ENCODE data around the gene MCM7. TPM values are rescaled to one million over a fixed set of nuclear protein-coding genes. Genes with fewer than 3 reads are reported as not detected.

The MCM7 gene
- total and polyA plus RNA-seq, 3 experiments from 2014 or later: 28.9 to 452 (median 440) TPM

- H3K9me3 ChIP-seq (ENCODE audit: low read length): no peaks in the 10 kb centered on the region
- Mint-ChIP-seq H3K36me3 (peaks cover 7 to 76% (median 19%) of the 10 kb centered on the region in 3 donors), H3K4me1 (peaks cover 39 to 55% (median 45%) of the 10 kb centered on the region in 3 donors), H3K9me3 (no peaks in the 10 kb centered on the region), H3K27ac (peak overlapping the region; percentile 94 to 100 (median 96)), H3K4me3 (peak overlapping the region; percentile 90 to 97 (median 94)), H3K27me3 (peaks cover 0 to 9% of the 10 kb centered on the region in 2 donors)
- CTCF ChIA-PET: interaction anchor here (0.9 to 3.8 kb wide), 10 partner anchors 8 to 182 kb away, joined by 3 to 19 read pairs (median 4); partner anchors contain the start of genes MBLAC1 and ZNF3
- POLR2A ChIA-PET: interaction anchor here (0.5 to 3.5 kb wide), 15 partner anchors 10 to 1117 kb away, joined by 3 to 50 read pairs (median 7); partner anchors contain the start of genes COPS6, MBLAC1, PLOD3 and TRIM4
- H3K4me3 ChIP-seq (ENCODE audit: low read length): peak overlapping the region; percentile 96
- H3K27me3 ChIP-seq (ENCODE audit: insufficient read depth, low read length, poor library complexity, severe bottlenecking): no peaks in the 10 kb centered on the region
- peak overlapping the region; percentile 85 for H3K27ac ChIP-seq (ENCODE audit: low read depth, low read length)
- H3K4me1 ChIP-seq (ENCODE audit: insufficient read depth, low read length): peaks cover 21% of the 10 kb centered on the region
- DNase-seq: peak; percentile 83 to 94 (median 90)
- H3K36me3 ChIP-seq (ENCODE audit: insufficient read depth, low read length): peaks cover 36% of the 10 kb centered on the region
These were observed 679 bp downstream of the MCM7 start for GRCh38 chr7:100100420-100101015.

GRCh38 chr7:100099452-100099851 is 1.7 kb downstream of the MCM7 start:
- no peak for DNase-seq
- Histone ChIP-seq H3K9me3 (ENCODE audit: low read length) (no peaks in the 10 kb centered on the region), H3K36me3 (ENCODE audit: insufficient read depth, low read length) (peaks cover 46% of the 10 kb centered on the region), H3K27ac (ENCODE audit: low read depth, low read length) (peak overlapping the region; percentile 1), H3K4me1 (ENCODE audit: insufficient read depth, low read length) (peaks cover 21% of the 10 kb centered on the region), H3K27me3 (ENCODE audit: insufficient read depth, low read length, poor library complexity, severe bottlenecking) (no peaks in the 10 kb centered on the region), H3K4me3 (ENCODE audit: low read length) (peak overlapping the region; percentile 96)
- ChIA-PET POLR2A (interaction anchor here (3.5 kb wide), 1 partner anchor 11 kb away, joined by 17 read pairs; the partner anchor contains the start of gene COPS6), CTCF (interaction anchor here (0.7 to 3.8 kb wide), 6 partner anchors 16 to 187 kb away, joined by 3 to 19 read pairs (median 10); partner anchors contain the start of genes MBLAC1 and ZNF3)
- Mint-ChIP-seq H3K27me3 (peaks cover 0 to 9% of the 10 kb centered on the region in 2 donors), H3K9me3 (no peaks in the 10 kb centered on the region), H3K4me1 (peaks cover 39 to 55% (median 45%) of the 10 kb centered on the region in 3 donors), H3K36me3 (peaks cover 7 to 77% (median 21%) of the 10 kb centered on the region in 3 donors), H3K4me3 (peak overlapping the region; percentile 90 to 97 (median 94)), H3K27ac (peak overlapping the region in 7 of 8 donors; percentile 94 to 99 (median 96))

- H3K27ac ChIP-seq (ENCODE audit: low read depth, low read length): peak overlapping the region; percentile 1
- no peaks in the 10 kb centered on the region for H3K27me3 ChIP-seq (ENCODE audit: insufficient read depth, low read length, poor library complexity, severe bottlenecking)
- H3K27me3 Mint-ChIP-seq: peaks cover 0 to 9% of the 10 kb centered on the region in 2 donors
- no peaks in the 10 kb centered on the region for H3K9me3 Mint-ChIP-seq
- no peaks in the 10 kb centered on the region for H3K9me3 ChIP-seq (ENCODE audit: low read length)
- DNase-seq: no peak
- H3K36me3 Mint-ChIP-seq: peaks cover 7 to 79% (median 21%) of the 10 kb centered on the region in 3 donors
- peaks cover 51% of the 10 kb centered on the region for H3K36me3 ChIP-seq (ENCODE audit: insufficient read depth, low read length)
- ChIA-PET POLR2A (no interaction called here), CTCF (interaction anchor here (0.7 to 3.8 kb wide), 3 partner anchors 16 to 187 kb away, joined by 3 to 19 read pairs (median 17); partner anchors contain the start of genes MBLAC1 and ZNF3)
- H3K4me3 Mint-ChIP-seq: peak overlapping the region; percentile 60 to 97 (median 81)
- H3K4me3 ChIP-seq (ENCODE audit: low read length): no peak overlapping the region
- H3K4me1 Mint-ChIP-seq: peaks cover 38 to 55% (median 43%) of the 10 kb centered on the region in 3 donors
- H3K27ac Mint-ChIP-seq: peak overlapping the region; percentile 47 to 99 (median 96)
- H3K4me1 ChIP-seq (ENCODE audit: insufficient read depth, low read length): peaks cover 21% of the 10 kb centered on the region
These were observed 2.3 kb downstream of the MCM7 start for GRCh38 chr7:100098913-100099312.

- ChIA-PET CTCF (interaction anchor here (1.1 kb wide), 1 partner anchor 13 kb away, joined by 4 read pairs; no protein-coding TSS in a partner anchor), POLR2A (no interaction called here)
- H3K4me1 ChIP-seq (ENCODE audit: insufficient read depth, low read length): peaks cover 15% of the 10 kb centered on the region
- Mint-ChIP-seq H3K4me3 (peak overlapping the region in 1 of 7 donors; percentile 37), H3K27ac (peak overlapping the region in 2 of 8 donors; percentile 33 to 72), H3K4me1 (peaks cover 27 to 44% (median 38%) of the 10 kb centered on the region in 3 donors), H3K9me3 (no peaks in the 10 kb centered on the region), H3K36me3 (peaks cover 16 to 98% (median 31%) of the 10 kb centered on the region in 3 donors), H3K27me3 (peaks cover 0 to 5% of the 10 kb centered on the region in 2 donors)
- H3K27ac ChIP-seq (ENCODE audit: low read depth, low read length): no peak overlapping the region
- H3K27me3 ChIP-seq (ENCODE audit: insufficient read depth, low read length, poor library complexity, severe bottlenecking): no peaks in the 10 kb centered on the region
- DNase-seq: no peak
- H3K9me3 ChIP-seq (ENCODE audit: low read length): no peaks in the 10 kb centered on the region
- H3K36me3 ChIP-seq (ENCODE audit: insufficient read depth, low read length): peaks cover 80% of the 10 kb centered on the region
- no peak overlapping the region for H3K4me3 ChIP-seq (ENCODE audit: low read length)
These were observed 5.5 kb downstream of the MCM7 start for GRCh38 chr7:100095704-100096103.

GRCh38 chr7:100095289-100095688 is 5.9 kb downstream of the MCM7 start:
- CTCF ChIA-PET: interaction anchor here (0.8 to 1.1 kb wide), 2 partner anchors 13 to 33 kb away, joined by 3 to 4 read pairs; no protein-coding TSS in a partner anchor
- Histone ChIP-seq H3K27me3 (ENCODE audit: insufficient read depth, low read length, poor library complexity, severe bottlenecking) (no peaks in the 10 kb centered on the region), H3K36me3 (ENCODE audit: insufficient read depth, low read length) (peaks cover 84% of the 10 kb centered on the region), H3K4me3 (ENCODE audit: low read length) (no peak overlapping the region), H3K9me3 (ENCODE audit: low read length) (no peaks in the 10 kb centered on the region), H3K27ac (ENCODE audit: low read depth, low read length) (no peak overlapping the region), H3K4me1 (ENCODE audit: insufficient read depth, low read length) (peaks cover 15% of the 10 kb centered on the region)
- no peak for DNase-seq
- H3K27ac Mint-ChIP-seq: peak overlapping the region in 1 of 8 donors; percentile 72
- POLR2A ChIA-PET: no interaction called here
- H3K36me3 Mint-ChIP-seq: peaks cover 16 to 99% (median 31%) of the 10 kb centered on the region in 3 donors
- peaks cover 26 to 44% (median 40%) of the 10 kb centered on the region in 3 donors for H3K4me1 Mint-ChIP-seq
- H3K27me3 Mint-ChIP-seq: peaks cover 0 to 2% of the 10 kb centered on the region in 2 donors
- H3K9me3 Mint-ChIP-seq: no peaks in the 10 kb centered on the region
- peak overlapping the region in 1 of 7 donors; percentile 37 for H3K4me3 Mint-ChIP-seq

- no peak overlapping the region for H3K4me3 Mint-ChIP-seq
- Histone ChIP-seq H3K4me3 (ENCODE audit: low read length) (no peak overlapping the region), H3K4me1 (ENCODE audit: insufficient read depth, low read length) (peaks cover 13% of the 10 kb centered on the region), H3K27me3 (ENCODE audit: insufficient read depth, low read length, poor library complexity, severe bottlenecking) (no peaks in the 10 kb centered on the region), H3K36me3 (ENCODE audit: insufficient read depth, low read length) (peaks cover 79% of the 10 kb centered on the region), H3K9me3 (ENCODE audit: low read length) (no peaks in the 10 kb centered on the region), H3K27ac (ENCODE audit: low read depth, low read length) (no peak overlapping the region)
- ChIA-PET POLR2A (no interaction called here), CTCF (no interaction called here)
- H3K36me3 Mint-ChIP-seq: peaks cover 16 to 94% (median 25%) of the 10 kb centered on the region in 3 donors
- peaks cover 0 to 8% of the 10 kb centered on the region in 2 donors for H3K27me3 Mint-ChIP-seq
- peaks cover 20 to 42% (median 38%) of the 10 kb centered on the region in 3 donors for H3K4me1 Mint-ChIP-seq
- peak overlapping the region in 1 of 8 donors; percentile 5 for H3K27ac Mint-ChIP-seq
- no peaks in the 10 kb centered on the region for H3K9me3 Mint-ChIP-seq
- DNase-seq: no peak
These were observed 7.2 kb downstream of the MCM7 start for GRCh38 chr7:100093925-100094486.

- CTCF ChIA-PET: no interaction called here
- Mint-ChIP-seq H3K36me3 (peaks cover 16 to 89% (median 23%) of the 10 kb centered on the region in 3 donors), H3K27ac (peak overlapping the region in 2 of 8 donors; percentile 3 to 5)
These were observed 7.7 kb downstream of the MCM7 start for GRCh38 chr7:100093498-100093897.

More at GRCh38 chr7:100093498-100093897, 7.7 kb downstream of the MCM7 start:
- peaks cover 15 to 42% (median 33%) of the 10 kb centered on the region in 3 donors for H3K4me1 Mint-ChIP-seq
- H3K4me3 Mint-ChIP-seq: no peak overlapping the region
- no peak for DNase-seq
- Histone ChIP-seq H3K4me1 (ENCODE audit: insufficient read depth, low read length) (peaks cover 12% of the 10 kb centered on the region), H3K27me3 (ENCODE audit: insufficient read depth, low read length, poor library complexity, severe bottlenecking) (no peaks in the 10 kb centered on the region), H3K9me3 (ENCODE audit: low read length) (no peaks in the 10 kb centered on the region), H3K4me3 (ENCODE audit: low read length) (no peak overlapping the region), H3K36me3 (ENCODE audit: insufficient read depth, low read length) (peaks cover 74% of the 10 kb centered on the region), H3K27ac (ENCODE audit: low read depth, low read length) (no peak overlapping the region)
- peaks cover 0 to 9% of the 10 kb centered on the region in 2 donors for H3K27me3 Mint-ChIP-seq
- no peaks in the 10 kb centered on the region for H3K9me3 Mint-ChIP-seq
- POLR2A ChIA-PET: no interaction called here

All from CD8-positive, alpha-beta memory T cell (primary cell).